IMR-90 (cell line): ENCODE measurements around the gene TBX15.

Source experiments
- BHLHE40 ChIP-seq: fragments of 150-350 bp; IDR thresholded peaks from 2 replicates; pipeline ENCODE4 v1.6.1; 2016; ENCODE audit warnings: mild to moderate bottlenecking, low read depth, low read length
- CHD1 ChIP-seq: IDR thresholded peaks from 2 replicates; pipeline ENCODE4 v1.6.1; 2012; ENCODE audit warnings: low read depth, low read length, improper control_type of control experiment
- CTCF ChIP-seq: conservative IDR thresholded peaks from 2 replicates; pipeline ENCODE4 v1.5.1; 2012; ENCODE audit warnings: mild to moderate bottlenecking, low read depth, low read length, improper control_type of control experiment
- MXI1 ChIP-seq: IDR thresholded peaks from 2 replicates; pipeline ENCODE4 v1.6.1; 2012; ENCODE audit warnings: low read depth, mild to moderate bottlenecking, low read length, moderate library complexity, borderline replicate concordance
- POLR2A ChIP-seq: IDR thresholded peaks from 2 replicates; pipeline ENCODE4 v1.6.1; 2012; ENCODE audit warnings: mild to moderate bottlenecking, low read depth, low read length
- RAD21 ChIP-seq: IDR thresholded peaks from 2 replicates; pipeline ENCODE4 v1.6.1; 2012; ENCODE audit warnings: low read length, improper control_type of control experiment
- RCOR1 ChIP-seq: IDR thresholded peaks from 2 replicates; pipeline ENCODE4 v1.6.1; 2012; ENCODE audit warnings: mild to moderate bottlenecking, low read length, improper control_type of control experiment; ENCODE audit not compliant: insufficient replicate concordance
- SMC3 ChIP-seq: fragments of 150-350 bp; IDR thresholded peaks from 2 replicates; pipeline ENCODE4 v1.6.1; 2016; ENCODE audit warnings: low read depth, mild to moderate bottlenecking, antibody characterized with exemption, low read length, moderate library complexity
- USF2 ChIP-seq: fragments of 150-350 bp; IDR thresholded peaks from 2 replicates; pipeline ENCODE4 v1.6.1; 2017; ENCODE audit warnings: mild to moderate bottlenecking, antibody characterized with exemption, low read length, low read depth

GRCh38 chr1:118890851-118891384, 97.2 kb downstream of the TBX15 start:
- TF ChIP-seq POLR2A, result no peak
- no peak for TF ChIP-seq CTCF
- no peak for TF ChIP-seq BHLHE40
- no peak for TF ChIP-seq MXI1
- no peak for TF ChIP-seq CHD1
- TF ChIP-seq RAD21, result no peak
- TF ChIP-seq SMC3, result no peak
- no peak for TF ChIP-seq RCOR1
- TF ChIP-seq USF2, result no peak
